KOPT-K1 (cell line): ENCODE results near the gene SLC43A3.

Experiments used
- H3K27ac ChIP-seq: fragments of 200-600 bp; sonication (generic); 2 replicates; pipeline ENCODE4 v1.5.1; 2016; ENCODE audit warnings: antibody characterized with exemption, mild to moderate bottlenecking, low read depth, low read length; ENCODE audit not compliant: poor library complexity, severe bottlenecking
- H3K36me3 ChIP-seq: fragments of 200-600 bp; sonication (generic); 2 replicates; pipeline ENCODE4 v1.5.1; 2017; ENCODE audit warnings: antibody characterized with exemption, mild to moderate bottlenecking, low read length, moderate library complexity; ENCODE audit not compliant: insufficient read depth
- H3K9me3 ChIP-seq: fragments of 200-600 bp; sonication (generic); 2 replicates; pipeline ENCODE4 v1.5.1; 2017; ENCODE audit warnings: antibody characterized with exemption, low read length, mild to moderate bottlenecking; ENCODE audit not compliant: insufficient read depth, poor library complexity, severe bottlenecking

The SLC43A3 gene

GRCh38 chr11:57444362-57445121, 17.6 kb upstream of the SLC43A3 start:
- no peaks in the 10 kb centered on the region for H3K36me3 ChIP-seq
- H3K27ac ChIP-seq = no peak overlapping the region
- H3K9me3 ChIP-seq = no peaks in the 10 kb centered on the region

- H3K9me3 ChIP-seq = no peaks in the 10 kb centered on the region
- H3K27ac ChIP-seq = no peak overlapping the region
- no peaks in the 10 kb centered on the region for H3K36me3 ChIP-seq
These were observed 14.0 kb upstream of the SLC43A3 start for GRCh38 chr11:57440744-57441414.

GRCh38 chr11:57439786-57440185, 12.9 kb upstream of the SLC43A3 start:
- no peak overlapping the region for H3K27ac ChIP-seq
- H3K9me3 ChIP-seq = no peaks in the 10 kb centered on the region
- no peaks in the 10 kb centered on the region for H3K36me3 ChIP-seq

- Histone ChIP-seq H3K36me3 (no peaks in the 10 kb centered on the region), H3K27ac (no peak overlapping the region), H3K9me3 (no peaks in the 10 kb centered on the region)
These were observed 11.7 kb upstream of the SLC43A3 start for GRCh38 chr11:57438345-57439285.

- no peaks in the 10 kb centered on the region for H3K36me3 ChIP-seq
- no peaks in the 10 kb centered on the region for H3K9me3 ChIP-seq
- H3K27ac ChIP-seq = no peak overlapping the region
These were observed 9.1 kb upstream of the SLC43A3 start for GRCh38 chr11:57436031-57436430.

GRCh38 chr11:57434640-57435546, 8.0 kb upstream of the SLC43A3 start:
- no peaks in the 10 kb centered on the region for H3K36me3 ChIP-seq
- no peak overlapping the region for H3K27ac ChIP-seq
- no peaks in the 10 kb centered on the region for H3K9me3 ChIP-seq

- Histone ChIP-seq H3K9me3 (no peaks in the 10 kb centered on the region), H3K27ac (no peak overlapping the region), H3K36me3 (no peaks in the 10 kb centered on the region)
These were observed 5.8 kb upstream of the SLC43A3 start for GRCh38 chr11:57432714-57433163.

- no peaks in the 10 kb centered on the region for H3K9me3 ChIP-seq
- H3K36me3 ChIP-seq = no peaks in the 10 kb centered on the region
- no peak overlapping the region for H3K27ac ChIP-seq
These were observed 5.2 kb upstream of the SLC43A3 start for GRCh38 chr11:57432149-57432561.

- Histone ChIP-seq H3K36me3 (peaks cover 2% of the 10 kb centered on the region; the same call in 1 of the 2 replicates), H3K9me3 (no peaks in the 10 kb centered on the region)
These were observed 4.0 kb upstream of the SLC43A3 start for GRCh38 chr11:57430952-57431351.

GRCh38 chr11:57429946-57430345, 3.0 kb upstream of the SLC43A3 start:
- no peaks in the 10 kb centered on the region for H3K9me3 ChIP-seq
- no peak overlapping the region for H3K27ac ChIP-seq
- peaks cover 7% of the 10 kb centered on the region; the same call in 1 of the 2 replicates for H3K36me3 ChIP-seq

More at GRCh38 chr11:57430952-57431351, 4.0 kb upstream of the SLC43A3 start:
- H3K27ac ChIP-seq = no peak overlapping the region

- Histone ChIP-seq H3K9me3 (no peaks in the 10 kb centered on the region), H3K36me3 (peaks cover 17% of the 10 kb centered on the region), H3K27ac (no peak overlapping the region)
These were observed 1.7 kb upstream of the SLC43A3 start for GRCh38 chr11:57428643-57429042.

GRCh38 chr11:57427727-57428082, 784 bp upstream of the SLC43A3 start:
- H3K9me3 ChIP-seq = no peaks in the 10 kb centered on the region
- peaks cover 27% of the 10 kb centered on the region for H3K36me3 ChIP-seq
- peak overlapping the region; percentile 89 for H3K27ac ChIP-seq

GRCh38 chr11:57426439-57426928, 437 bp downstream of the SLC43A3 start:
- Histone ChIP-seq H3K9me3 (no peaks in the 10 kb centered on the region), H3K36me3 (peaks cover 39% of the 10 kb centered on the region), H3K27ac (peak overlapping the region; percentile 89)
